Activated naive CD8-positive, alpha-beta T cell treated with anti-CD3 and anti-CD28 coated beads, Interleukin-2, amount 50 U/mL, for 24 hours (primary cell): Measurements from ENCODE around the gene LACRT.

Experiments
- ATAC-seq: fragments of 150-1000 bp; cut with Tn5 transposase; one replicate; pipeline ENCODE4 v1.10.0; 2021
- DNase-seq: peaks from one replicate; pipeline ENCODE4 v3.0.0; 2021
- H3K27ac Mint-ChIP-seq: one replicate; pipeline ENCODE4 v1.8.0; 2021; ENCODE audit warnings: mild to moderate bottlenecking, mixed read lengths
- H3K27me3 Mint-ChIP-seq: one replicate; pipeline ENCODE4 v1.8.0; 2021; ENCODE audit warnings: mixed read lengths
- H3K36me3 Mint-ChIP-seq: one replicate; pipeline ENCODE4 v1.8.0; 2021; ENCODE audit warnings: low read depth, mixed read lengths
- H3K4me1 Mint-ChIP-seq: one replicate; pipeline ENCODE4 v1.8.0; 2021; ENCODE audit warnings: mixed read lengths
- H3K4me3 Mint-ChIP-seq: one replicate; pipeline ENCODE4 v1.8.0; 2021; ENCODE audit warnings: mild to moderate bottlenecking, moderate library complexity, mixed read lengths
- H3K9me3 Mint-ChIP-seq: one replicate; pipeline ENCODE4 v1.8.0; 2021; ENCODE audit warnings: mixed read lengths

LACRT gene

DNA sequence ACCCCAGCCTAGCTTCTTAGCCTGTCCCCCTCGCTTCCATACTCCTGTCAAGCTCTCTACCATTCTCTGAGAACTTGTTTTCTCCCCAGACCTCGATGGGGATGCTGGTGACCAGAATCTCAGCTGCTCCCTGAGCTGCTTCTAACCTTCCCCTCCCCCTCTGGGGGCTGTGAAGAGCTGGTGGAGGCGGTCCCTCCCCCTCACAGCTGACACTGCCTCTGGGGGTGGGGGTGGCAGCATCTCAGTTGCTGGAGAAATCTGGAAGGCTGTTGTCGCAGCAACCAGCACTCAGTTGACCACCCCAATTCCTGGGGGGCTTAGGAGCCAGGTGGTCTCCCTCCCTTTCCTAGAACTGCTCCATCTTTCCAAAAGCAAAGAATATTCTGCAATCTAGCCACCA is 51.0 kb downstream of the LACRT start:
- Mint-ChIP-seq H3K36me3 (no peaks in the 10 kb centered on the region), H3K9me3 (no peaks in the 10 kb centered on the region), H3K4me1 (peaks cover 2% of the 10 kb centered on the region), H3K4me3 (no peak overlapping the region), H3K27me3 (peaks cover 39% of the 10 kb centered on the region), H3K27ac (no peak overlapping the region)
- no peak for ATAC-seq
- no peak for DNase-seq

DNA sequence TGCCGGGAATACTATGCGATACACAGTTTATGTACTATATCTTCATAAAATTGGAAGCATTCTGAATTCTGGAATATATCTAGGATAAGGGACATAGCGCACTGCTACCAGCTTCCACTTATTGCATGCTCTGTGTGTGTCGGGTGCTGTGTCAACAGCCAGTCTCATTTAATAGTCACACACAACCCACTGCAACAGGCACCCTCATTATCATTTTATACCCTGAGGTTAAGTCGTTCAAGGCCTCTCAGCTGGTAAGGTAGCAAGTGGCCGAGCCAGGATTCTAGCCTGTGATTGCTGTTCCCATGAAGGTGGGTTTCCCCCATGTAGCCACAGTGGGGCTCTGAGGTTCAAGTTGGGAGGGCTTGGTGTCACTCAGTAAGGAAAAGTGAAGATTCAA is 53.3 kb downstream of the LACRT start:
- H3K4me3 Mint-ChIP-seq, result no peak overlapping the region
- ATAC-seq (no peak), DNase-seq (no peak)
- peaks cover 21% of the 10 kb centered on the region for H3K27me3 Mint-ChIP-seq
- peaks cover 2% of the 10 kb centered on the region for H3K36me3 Mint-ChIP-seq
- H3K4me1 Mint-ChIP-seq, result no peaks in the 10 kb centered on the region
- H3K9me3 Mint-ChIP-seq, result no peaks in the 10 kb centered on the region
- H3K27ac Mint-ChIP-seq, result no peak overlapping the region
